Sigmoid colon (tissue), 4 donors: Measurements from ENCODE around the gene ACAP2.

ENCODE experiments used
- CTCF ChIP-seq, 4 experiments: fragments of 450-650 bp in 3 of 4; fragments of 200-600 bp in 1 of 4; IDR thresholded peaks; one replicate each; pipeline ENCODE4 v1.5.1; 2016 to 2019; ENCODE audit warnings: antibody characterized with exemption in 4 of 4, mild to moderate bottlenecking in 3 of 4, moderate library complexity in 2 of 4
- EP300 ChIP-seq, 4 donors: sonication (generic); formaldehyde crosslinking; IDR thresholded peaks; one replicate each; pipeline ENCODE4 v1.6.1; 2017; ENCODE audit warnings: antibody characterized with exemption in 4 of 4

- TF ChIP-seq EP300 (IDR thresholded peaks at IDR 0.05): no peak
- TF ChIP-seq CTCF (IDR thresholded peaks at IDR 0.05): no peak
Measured at GRCh38 chr3:195356151-195357086, 86.4 kb downstream of the ACAP2 start.
